BE2C (cell line): ENCODE data around the gene FAM120A. TPM values are rescaled to one million over a fixed set of nuclear protein-coding genes. Genes with fewer than 3 reads are reported as not detected.

Source experiments
- DNase-seq: peaks from one replicate; pipeline ENCODE4 v3.0.0-alpha.2; 2020
- H3K27me3 ChIP-seq: fragments of 250-450 bp; sonication (Bioruptor Pico); 2 replicates; pipeline ENCODE4 v1.5.1; 2020; ENCODE audit warnings: mild to moderate bottlenecking
- H3K36me3 ChIP-seq: fragments of 250-450 bp; sonication (Bioruptor Pico); 2 replicates; pipeline ENCODE4 v1.5.1; 2020; ENCODE audit warnings: mild to moderate bottlenecking
- H3K4me1 ChIP-seq: fragments of 250-450 bp; sonication (Bioruptor Pico); 2 replicates; pipeline ENCODE4 v1.5.1; 2020
- H3K4me3 ChIP-seq: 2 replicates; pipeline ENCODE4 v1.5.1; 2011; ENCODE audit warnings: low read depth, low read length
- H3K9me3 ChIP-seq: fragments of 250-450 bp; sonication (Bioruptor Pico); 2 replicates; pipeline ENCODE4 v1.5.1; 2020
- CTCF ChIP-seq: IDR thresholded peaks from 2 replicates; pipeline ENCODE4 v1.5.1; 2012; ENCODE audit warnings: mild to moderate bottlenecking, low read depth, low read length
- polyA plus RNA-seq: library from polyadenylated mRNA; unstranded; fragments of >200 nt; gene quantifications from one replicate; pipeline ENCODE4 v1.2.1, GENCODE V29; 2012; ENCODE audit warnings: low read depth, missing spikeins; ENCODE audit not compliant: insufficient read length, insufficient read depth

The FAM120A gene
- 86.3 TPM for polyA plus RNA-seq

GRCh38 chr9:93450945-93451815 lies at the start of gene FAM120A:
TSS of gene FAM120A (plus strand) at chr9:93451685. CDS start at chr9:93451916, 231 bp downstream.
- peak; percentile 85 for DNase-seq
- Histone ChIP-seq H3K4me1 (no peaks in the 10 kb centered on the region), H3K27me3 (no peaks in the 10 kb centered on the region)

GRCh38 chr9:93406371-93406770 lies 45.1 kb upstream of the FAM120A start:
- H3K9me3 ChIP-seq: no peaks in the 10 kb centered on the region
- no peaks in the 10 kb centered on the region for H3K4me1 ChIP-seq
- TF ChIP-seq CTCF: no peak
- no peaks in the 10 kb centered on the region; the same call in none of the 2 replicates for H3K27me3 ChIP-seq
- H3K4me3 ChIP-seq: no peak overlapping the region
- H3K36me3 ChIP-seq: no peaks in the 10 kb centered on the region
- DNase-seq: no peak

More at GRCh38 chr9:93450945-93451815, at the start of gene FAM120A:
- Histone ChIP-seq H3K36me3 (peaks cover 50% of the 10 kb centered on the region), H3K9me3 (no peaks in the 10 kb centered on the region), H3K4me3 (peak within 1 kb of the TSS; percentile 97)
- TF ChIP-seq CTCF: no peak

GRCh38 chr9:93413530-93413929 lies 38.0 kb upstream of the FAM120A start:
- no peaks in the 10 kb centered on the region for H3K36me3 ChIP-seq
- H3K4me1 ChIP-seq: no peaks in the 10 kb centered on the region
- H3K9me3 ChIP-seq: no peaks in the 10 kb centered on the region
- H3K27me3 ChIP-seq: no peaks in the 10 kb centered on the region; the same call in 1 of the 2 replicates
- H3K4me3 ChIP-seq: no peak overlapping the region
- no peak for TF ChIP-seq CTCF
- DNase-seq: no peak

- H3K4me1 ChIP-seq: no peaks in the 10 kb centered on the region
- H3K9me3 ChIP-seq: no peaks in the 10 kb centered on the region
- DNase-seq: no peak
- H3K27me3 ChIP-seq: no peaks in the 10 kb centered on the region; the same call in 1 of the 2 replicates
- H3K4me3 ChIP-seq: no peak overlapping the region
- TF ChIP-seq CTCF: no peak
- no peaks in the 10 kb centered on the region for H3K36me3 ChIP-seq
Measured at GRCh38 chr9:93415176-93415690, 36.3 kb upstream of the FAM120A start.

GRCh38 chr9:93416530-93417235 lies 34.8 kb upstream of the FAM120A start:
- H3K36me3 ChIP-seq: no peaks in the 10 kb centered on the region
- H3K4me1 ChIP-seq: no peaks in the 10 kb centered on the region
- H3K4me3 ChIP-seq: no peak overlapping the region
- no peaks in the 10 kb centered on the region for H3K27me3 ChIP-seq
- no peaks in the 10 kb centered on the region for H3K9me3 ChIP-seq
- no peak for DNase-seq
- no peak for TF ChIP-seq CTCF
